Stimulated activated CD8-positive, alpha-beta memory T cell treated with anti-CD3 and anti-CD28 coated beads, Interleukin-2, amount 100 ng/mL, for 1 hour (primary cell): ENCODE data around the gene SDR42E2.
"Not testable (repeated sequence)": the region's sequence is repeated elsewhere in the genome, so short reads cannot be mapped to it uniquely, and the experiment has no call there.

ENCODE experiments used
- DNase-seq, 2 donors: peaks; one replicate each; pipeline ENCODE4 v3.0.0-alpha.2; 2020; ENCODE audit warnings: low read depth in 2 of 2

Gene SDR42E2

DNA sequence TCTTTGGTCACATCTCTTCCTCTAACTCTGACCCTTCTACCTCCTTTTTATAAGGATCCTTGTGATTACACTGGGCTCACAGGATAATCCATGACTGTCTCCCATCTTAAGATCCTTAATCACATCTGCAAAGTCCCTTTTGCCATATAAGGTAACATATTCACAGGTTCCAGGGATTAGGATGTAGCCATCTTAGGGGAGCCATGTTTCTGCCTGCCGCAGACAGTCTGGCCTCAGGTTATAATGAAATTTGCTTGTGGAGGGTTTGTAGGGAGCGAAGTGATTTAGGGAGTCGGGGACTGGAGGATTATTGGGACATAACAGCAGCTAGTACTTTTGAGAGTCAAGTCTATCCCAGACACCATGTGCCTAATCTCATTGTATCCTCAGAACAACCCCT is 51.5 kb downstream of the SDR42E2 start:
- no peak for DNase-seq

DNA sequence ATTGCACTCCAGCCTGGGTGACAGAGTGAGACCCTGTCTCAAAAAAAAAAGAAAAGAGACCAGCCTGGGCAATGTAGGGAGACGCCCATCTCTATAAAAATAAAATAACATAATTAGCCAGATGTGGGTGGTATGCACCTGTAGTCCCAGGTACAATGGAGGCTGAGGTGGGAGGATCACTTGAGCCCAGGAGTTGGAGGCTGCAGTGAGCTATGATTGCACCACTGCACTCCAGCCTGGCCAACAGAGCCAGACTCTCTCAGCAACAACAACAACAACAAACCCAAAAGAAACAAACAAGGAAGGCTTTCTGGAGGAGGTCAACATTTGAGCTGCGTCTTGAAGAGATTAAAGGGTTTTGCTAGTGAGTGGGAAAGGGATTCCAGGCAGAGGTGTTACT is 52.1 kb downstream of the SDR42E2 start:
- DNase-seq, result no peak

DNA sequence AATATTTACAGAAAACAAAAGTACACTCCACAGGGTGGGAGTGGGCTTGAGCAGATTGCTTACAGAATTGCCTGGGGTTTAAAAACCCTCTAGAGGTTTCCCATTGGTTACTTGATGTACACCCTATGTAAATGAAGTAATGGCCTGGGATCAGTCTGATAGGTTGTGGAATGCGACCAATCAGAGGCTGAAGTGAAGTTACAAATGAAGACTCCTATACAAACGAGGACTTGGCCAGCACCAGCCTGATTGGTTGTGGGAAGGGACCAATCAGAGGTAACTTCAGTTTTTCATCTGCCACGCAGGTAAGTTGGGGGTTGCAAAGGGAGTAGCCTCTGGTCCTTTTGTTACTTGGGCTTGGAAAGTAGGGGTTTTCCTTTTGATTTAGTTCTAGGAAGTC is 52.6 kb downstream of the SDR42E2 start:
- DNase-seq, result no peak

DNA sequence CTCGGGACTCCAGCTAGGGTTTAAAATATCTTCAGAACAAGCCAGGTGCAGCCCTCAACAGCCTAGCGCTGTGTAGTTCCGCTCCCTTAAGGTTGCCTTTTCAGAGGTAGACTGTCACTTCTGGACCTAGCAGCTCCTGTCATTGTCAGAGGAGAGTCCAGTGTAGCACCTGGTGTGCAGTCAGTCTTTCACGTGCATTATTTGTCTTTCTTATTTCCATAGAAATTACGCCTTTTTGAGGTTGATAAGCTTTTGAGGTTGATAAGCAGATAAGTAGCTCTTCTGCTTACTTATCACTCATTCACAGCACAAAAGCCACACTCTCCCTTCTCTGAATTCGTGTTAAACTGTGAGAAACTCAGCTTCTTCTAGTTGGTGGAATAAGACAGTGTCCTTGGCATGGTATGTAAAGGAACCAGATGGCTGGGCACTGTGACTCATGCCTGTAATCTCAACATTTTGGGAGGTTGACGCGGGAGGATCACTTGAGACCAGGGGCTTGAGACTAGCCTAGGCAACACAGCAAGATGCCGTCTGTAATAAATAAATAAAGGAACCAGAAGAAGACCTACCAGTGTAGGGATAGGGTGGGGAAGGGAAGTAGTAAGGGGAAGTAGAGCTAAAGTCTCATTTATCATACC is 54.0 kb downstream of the SDR42E2 start:
- DNase-seq, result no peak

DNA sequence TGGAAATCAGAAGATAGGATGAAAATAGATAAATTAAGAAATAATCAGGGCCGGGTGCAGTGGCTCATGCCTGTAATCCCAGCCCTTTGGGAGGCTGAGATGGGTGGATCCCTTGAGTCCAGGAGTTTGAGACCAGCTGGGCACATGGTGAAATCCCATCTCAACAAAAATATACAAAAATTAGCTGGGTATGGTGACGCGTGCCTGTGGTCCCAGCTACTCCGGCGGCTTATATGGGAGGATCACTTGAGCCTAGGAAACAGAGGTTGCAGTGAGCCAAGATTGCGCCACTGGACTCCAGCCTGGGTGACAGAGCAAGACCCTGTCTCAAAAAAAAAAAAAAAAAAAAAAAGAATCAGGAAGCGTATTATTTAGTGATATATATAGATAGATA is 54.5 kb downstream of the SDR42E2 start:
- not testable (repeated sequence) for DNase-seq

DNA sequence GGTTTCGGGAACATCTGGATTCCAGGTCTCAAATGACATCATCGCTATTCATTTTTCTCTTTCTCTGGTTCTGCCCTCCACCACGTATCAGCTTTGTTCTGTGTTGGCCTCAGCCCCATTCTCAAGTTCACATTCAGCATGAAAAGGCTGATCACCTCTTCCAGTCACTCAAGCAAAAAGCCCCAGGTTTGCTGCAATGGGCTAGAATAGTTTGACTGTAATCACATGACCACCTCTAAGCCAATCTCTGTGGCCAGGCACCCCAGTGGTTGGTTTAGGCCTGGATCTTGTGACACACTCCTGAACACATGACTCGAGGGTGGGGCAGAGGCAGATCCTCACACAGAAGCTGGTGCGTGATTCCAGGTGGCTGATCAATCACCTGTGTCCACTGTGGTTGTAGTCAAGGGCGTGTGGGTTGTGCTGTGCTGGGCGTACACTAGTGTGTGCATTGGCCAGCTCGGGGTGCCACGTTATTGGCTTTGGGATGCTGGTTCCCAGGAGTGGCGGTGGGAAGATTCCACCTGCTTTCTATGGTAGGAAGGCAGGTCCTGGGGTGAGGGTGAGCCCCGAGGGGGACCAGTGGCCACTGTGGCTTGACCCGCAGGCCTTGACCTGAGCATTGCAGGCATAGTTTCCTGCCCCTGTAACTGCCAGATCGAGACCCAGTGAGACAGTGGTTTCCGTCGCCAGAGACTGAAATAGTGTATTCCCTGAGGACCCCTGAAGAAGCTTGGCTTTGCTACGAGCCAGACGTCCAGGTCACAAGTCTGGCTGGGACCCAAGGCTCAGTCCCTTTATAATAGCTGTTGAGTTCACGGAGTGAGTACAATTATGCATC is 55.8 kb downstream of the SDR42E2 start:
- DNase-seq, result no peak

DNA sequence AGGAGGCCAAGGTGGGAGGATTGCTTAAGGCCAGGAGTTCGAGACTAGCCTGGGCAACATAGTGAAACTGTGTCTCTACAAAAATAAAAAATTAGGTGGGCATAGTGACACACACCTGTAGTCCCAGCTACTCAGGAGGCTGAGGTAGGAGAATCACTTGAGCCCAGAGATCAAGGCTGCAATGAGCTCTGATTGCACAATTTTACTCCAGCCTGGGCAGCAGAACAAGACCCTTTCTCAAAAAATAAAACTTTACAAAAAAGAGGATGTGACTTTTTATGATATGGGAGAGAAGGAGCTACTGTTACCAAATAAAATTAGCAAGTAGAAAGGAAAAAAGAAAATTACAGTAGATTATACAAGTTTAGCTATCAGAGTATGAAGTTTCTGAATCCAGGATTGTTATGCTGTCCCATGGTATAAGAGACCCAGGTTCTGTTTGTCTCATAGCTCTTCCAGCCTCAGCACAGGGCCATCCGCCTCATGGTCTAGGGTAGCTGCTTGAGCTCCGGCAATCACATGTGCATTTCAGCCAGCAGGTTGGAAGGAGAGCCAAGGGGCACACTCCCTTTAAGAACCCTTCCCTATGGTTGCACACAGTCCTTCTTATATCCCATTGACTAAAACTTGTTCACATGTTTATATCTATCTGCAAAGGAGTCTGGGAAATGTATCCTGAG is 57.2 kb downstream of the SDR42E2 start:
- no peak for DNase-seq

DNA sequence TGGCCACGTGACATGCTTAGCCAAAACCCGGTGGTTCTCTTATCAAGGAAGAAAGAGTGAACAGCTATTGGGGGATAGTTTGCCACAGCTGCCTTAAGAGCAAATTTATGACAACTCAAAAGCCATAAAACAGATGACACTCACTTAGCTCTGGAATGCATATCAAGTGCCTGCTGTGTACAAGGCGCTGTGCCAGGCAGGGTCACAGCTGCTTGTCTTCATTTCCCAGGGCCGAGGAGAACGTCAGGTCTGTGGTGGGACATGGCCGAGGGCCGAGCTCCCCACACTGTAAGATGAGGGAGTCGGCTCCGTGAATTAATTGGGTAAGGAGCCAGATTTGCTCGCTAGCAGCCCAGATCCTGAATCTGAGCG is 57.7 kb downstream of the SDR42E2 start:
- no peak for DNase-seq

DNA sequence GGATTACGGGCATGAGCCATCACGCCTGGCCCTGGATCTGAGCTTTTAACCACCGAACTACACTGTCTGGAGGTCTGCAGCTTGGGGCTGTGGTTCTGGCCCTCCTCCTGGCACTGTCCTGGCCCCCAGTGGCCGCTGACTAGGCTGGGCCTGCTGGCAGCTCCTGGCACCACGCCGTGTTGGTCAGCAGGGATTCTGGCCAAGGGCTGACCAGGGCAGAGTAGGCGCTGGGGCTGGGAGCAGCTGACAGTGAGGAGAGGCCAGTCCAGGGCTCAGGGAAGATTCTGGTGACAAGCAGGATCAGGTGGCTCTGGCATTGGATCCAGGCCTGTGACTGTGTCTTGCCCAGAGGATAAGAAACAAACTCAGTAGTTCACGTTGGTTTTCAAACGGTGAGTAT is 58.4 kb downstream of the SDR42E2 start:
- no peak for DNase-seq

DNA sequence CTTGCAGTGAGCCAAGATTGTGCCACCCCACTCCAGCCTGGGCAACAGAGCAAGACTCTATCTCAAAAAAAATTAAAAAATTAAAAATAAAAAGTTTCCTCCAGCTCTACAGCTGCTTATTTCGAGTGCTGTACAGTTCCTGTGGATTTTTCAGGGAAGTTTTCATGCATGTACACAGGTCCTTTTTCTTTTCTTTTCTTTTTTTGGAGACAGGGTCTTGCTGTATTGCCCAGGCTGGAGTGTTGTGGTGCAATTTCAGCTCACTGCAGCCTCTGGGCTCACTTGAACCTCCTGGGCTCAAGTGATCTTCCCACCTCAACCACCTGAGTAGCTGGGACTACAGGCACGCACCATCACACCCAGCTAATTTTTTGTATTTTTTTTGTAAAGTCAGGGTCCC is 59.7 kb downstream of the SDR42E2 start:
- no peak for DNase-seq

DNA sequence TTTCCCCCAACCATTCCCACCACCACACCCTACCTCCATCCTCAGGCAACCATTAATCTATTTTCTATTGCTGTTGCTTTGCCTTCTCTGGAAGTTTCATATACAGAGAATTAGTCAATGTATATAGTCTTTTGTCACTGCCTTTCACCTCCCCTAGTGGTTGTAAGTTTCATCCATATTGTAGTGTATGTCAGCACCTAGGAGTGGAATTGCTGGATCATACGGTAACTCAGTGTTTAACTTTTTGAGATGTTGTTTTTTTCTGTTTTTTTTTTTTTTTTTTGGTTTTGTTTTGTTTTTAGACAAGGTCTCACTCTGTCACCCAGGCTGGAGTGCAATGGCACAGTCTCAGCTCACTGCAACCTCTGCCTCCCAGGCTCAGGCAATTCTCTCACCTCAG is 60.7 kb downstream of the SDR42E2 start:
- no peak for DNase-seq

DNA sequence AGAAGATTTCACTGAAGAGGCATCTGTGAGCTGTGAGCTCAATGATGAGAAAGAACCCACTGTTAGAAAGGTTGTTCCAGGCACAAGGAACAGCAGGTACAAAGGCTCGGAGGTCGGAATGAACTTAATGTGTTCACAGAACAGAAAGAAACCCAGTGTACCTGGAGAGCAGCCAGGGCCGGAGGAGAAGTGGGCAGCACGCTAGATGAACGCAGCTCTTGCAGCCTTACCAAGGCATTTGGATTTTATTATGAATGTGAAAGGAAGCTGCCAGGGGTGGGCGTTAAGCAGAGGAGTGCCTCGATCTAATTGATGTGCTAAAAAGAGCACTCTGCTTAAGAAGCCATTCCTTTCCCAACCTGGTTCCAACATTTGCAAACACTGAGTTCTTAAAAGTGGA is 62.8 kb downstream of the SDR42E2 start:
- DNase-seq, result no peak

DNA sequence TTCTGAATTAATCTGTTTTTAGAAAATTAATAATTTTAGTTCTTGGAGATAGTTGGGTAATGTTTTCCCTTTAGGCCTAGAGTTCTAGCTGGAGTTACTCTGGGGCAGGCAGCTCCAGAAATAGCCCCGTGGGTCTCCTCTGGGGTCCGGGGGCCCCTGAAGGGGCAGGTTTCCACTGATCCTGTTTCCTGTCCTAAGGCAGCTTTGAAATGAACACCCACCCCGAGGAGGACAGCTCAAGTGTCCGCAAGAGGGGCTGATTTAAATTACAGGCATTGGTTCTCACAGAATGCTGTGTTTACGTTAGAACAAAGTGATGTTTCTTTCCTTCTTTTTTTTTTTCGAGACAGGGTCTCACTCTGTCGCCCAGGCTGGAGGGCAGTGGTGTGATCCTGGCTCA is 67.6 kb downstream of the SDR42E2 start:
- no peak for DNase-seq

DNA sequence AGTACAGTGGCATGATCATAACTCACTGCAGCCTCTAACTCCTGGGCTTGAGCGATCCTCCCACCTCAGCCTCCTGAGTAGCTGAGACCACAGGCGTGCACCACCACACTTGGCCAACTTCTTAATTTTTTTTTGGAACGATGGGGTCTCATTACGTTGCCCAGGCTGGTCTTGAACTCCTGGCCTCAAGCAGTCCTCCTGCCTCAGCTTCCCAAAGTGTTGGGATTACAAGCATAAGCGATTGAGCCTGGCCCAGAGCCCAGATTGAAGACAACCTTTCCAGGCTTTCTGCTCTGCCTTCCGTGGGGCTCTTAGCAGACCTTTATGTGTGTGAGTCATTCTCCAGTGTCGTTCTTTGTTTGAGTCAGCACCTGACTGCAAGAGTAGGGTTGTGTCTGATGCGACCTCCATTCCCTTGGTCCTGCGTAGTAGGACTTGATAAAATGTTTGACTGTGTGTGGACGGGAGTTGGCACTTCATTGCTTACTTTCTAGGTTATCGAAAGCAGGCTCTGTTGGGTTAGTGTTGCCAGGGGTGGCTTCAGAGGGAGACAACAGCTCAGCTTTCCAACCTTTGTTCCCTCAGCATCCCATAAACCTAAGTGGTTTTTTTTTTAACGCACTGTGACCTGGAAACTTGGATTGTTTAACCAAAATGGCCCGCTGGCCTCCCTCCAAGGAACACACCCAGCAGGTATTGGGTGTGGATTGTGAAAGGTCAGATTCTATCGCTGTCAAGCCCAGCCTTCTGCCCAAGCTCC is 70.2 kb downstream of the SDR42E2 start:
- no peak for DNase-seq

DNA sequence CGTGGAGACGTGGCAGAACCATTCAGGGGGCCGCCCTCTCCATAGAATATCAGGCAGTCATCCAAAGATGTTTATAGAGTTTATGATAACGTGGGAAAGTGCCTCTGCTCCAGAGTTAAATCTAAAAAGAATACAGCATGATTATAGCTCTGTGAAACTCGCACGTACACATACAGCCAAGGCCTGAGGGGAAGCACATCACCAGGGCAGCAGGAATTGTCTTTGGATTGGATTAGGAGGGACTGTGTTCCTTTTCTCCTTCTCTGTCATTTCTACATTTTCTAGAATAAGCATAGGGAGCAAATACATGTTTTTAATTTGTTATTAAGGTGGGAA is 70.7 kb downstream of the SDR42E2 start:
- DNase-seq, result no peak

DNA sequence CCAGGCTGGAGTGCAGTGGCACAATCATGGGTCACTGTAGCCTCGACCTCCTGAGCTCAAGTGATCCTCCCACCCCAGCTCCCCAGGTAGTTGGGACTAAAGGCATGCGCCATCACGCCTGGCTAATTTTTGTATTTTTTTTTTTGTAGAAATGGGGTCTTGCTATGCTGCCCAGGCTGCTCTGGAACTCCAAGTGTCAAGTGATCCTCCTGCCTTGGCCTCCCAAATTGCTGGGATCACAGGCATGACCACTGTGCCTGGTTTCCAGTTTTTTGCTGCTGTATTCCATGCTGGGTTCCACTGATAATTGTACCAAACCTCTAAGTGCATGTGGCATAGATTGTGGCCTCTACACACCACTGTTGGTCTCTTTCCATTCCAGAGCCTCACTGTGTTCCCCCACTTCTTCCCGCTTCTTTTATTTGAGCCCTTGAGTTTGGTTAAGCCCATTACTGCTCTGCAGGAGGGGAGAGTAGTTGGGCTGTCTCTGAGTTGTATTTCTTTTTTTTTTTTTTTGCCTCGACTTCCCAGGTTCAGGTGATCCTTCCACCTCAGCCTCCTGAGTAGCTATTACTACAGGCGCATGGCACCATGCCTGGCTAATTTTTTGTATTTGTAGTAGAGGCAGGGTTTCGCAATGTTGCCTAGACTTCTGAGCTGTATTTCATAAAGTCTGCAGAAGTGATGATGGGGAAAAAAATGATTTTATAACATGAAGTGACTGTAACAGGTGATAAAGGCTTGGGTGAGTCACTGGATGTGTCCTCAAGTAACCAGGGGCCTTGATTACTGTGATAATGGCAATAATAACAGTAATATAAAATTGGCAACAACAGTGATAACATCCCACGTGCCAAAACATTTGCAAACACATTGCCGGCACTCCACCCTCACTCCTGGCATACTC is 73.8 kb downstream of the SDR42E2 start:
- DNase-seq, result no peak

DNA sequence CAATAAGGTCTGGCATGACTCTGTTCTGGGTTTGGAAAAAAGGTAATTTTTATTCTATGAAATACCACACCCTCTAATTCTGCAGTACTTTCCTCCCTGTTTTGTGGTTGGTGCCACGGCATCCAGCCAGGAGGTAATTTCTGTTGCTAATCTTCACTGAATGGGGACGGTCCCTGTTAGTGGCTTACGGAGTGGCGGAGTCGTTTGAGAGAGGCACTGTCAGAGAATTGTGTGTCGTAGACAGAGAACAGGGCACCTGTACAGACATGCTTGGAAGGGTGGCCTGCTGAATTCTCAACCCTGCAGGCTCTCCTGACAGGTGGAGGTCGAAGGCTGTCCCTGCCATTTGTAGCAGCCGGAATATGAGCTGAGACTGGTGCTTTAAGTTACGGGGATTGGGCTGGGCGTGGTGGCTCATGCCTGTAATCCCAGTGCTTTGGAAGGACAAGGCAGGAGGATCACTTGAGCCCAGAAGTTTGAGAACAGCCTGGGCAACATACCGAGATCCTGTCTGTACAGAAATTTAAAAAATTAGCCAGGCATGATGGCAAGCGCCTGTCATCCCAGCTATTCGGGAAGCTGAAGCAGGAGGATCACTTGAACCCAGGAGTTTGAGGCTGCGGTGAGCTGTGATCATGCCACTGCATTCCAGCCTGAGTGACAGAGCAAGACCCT is 77.0 kb downstream of the SDR42E2 start:
- no peak for DNase-seq

DNA sequence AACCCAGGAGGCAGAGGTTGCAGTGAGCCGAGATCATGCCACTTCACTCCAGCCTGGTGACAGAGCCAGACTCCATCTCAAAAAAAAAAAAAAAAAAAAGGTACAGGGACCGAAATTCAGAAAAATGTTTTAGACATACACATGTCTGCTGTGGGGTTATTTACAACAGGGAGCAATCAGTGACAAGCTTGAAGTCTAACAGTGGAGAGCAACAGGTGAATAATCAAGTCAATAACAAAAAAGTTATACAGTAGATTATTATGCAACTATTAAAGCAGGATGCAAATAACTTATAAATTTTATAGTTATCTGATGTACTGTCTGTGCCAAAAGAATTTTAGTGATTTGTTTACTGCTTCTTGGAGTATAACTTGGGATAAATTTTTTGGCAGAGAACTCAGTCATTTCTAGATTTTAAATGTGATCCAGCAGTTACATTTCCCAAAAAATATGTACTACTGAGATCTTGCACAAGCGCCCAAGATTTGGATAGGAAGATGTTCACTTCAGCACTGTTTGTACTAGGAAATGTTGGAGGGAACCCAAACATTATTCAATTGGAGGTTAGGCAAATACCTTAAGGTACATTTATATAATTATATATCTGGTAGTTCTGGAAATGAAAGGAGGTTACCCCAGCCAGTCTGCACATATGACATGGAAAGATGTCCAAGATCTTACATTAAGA is 77.9 kb downstream of the SDR42E2 start:
- DNase-seq, result no peak
